ENCODE measurements around the gene CEL. TPM values are rescaled to one million over a fixed set of nuclear protein-coding genes. Genes with fewer than 3 reads are reported as not detected.

The CEL gene
- total RNA-seq, 4 donors from 2014 or later = 0.27 to 0.46 (median 0.33) TPM; not detected in 1

- Histone ChIP-seq H3K4me1 (peaks cover 20 to 26% of the 10 kb centered on the region in 2 donors), H3K4me3 (replicated peaks in 1 of 3) (no peak overlapping the region), H3K9me3 (no peaks in the 10 kb centered on the region), H3K27me3 (no peaks in the 10 kb centered on the region), H3K27ac (no peak overlapping the region), H3K36me3 (no peaks in the 10 kb centered on the region)
- TF ChIP-seq CTCF (IDR thresholded peaks at IDR 0.05) (no peak), POLR2A (IDR thresholded peaks at IDR 0.05) (no peak)
- intact Hi-C loops (cut with DNase I) = no loop called here
- WGBS, 2 donors = 79 to 83% methylated on average over 3 of the region's 3 CpGs
- no peak for DNase-seq
Observed at GRCh38 chr9:133028221-133028620, 33.6 kb upstream of the CEL start.

- intact Hi-C loops (cut with DNase I) = loop anchor here (10.0 kb wide), 1 partner anchor 325 kb away; the partner anchor contains the start of genes SURF1 and SURF2
- TF ChIP-seq POLR2A (IDR thresholded peaks at IDR 0.05) (no peak), CTCF (IDR thresholded peaks at IDR 0.05) (no peak)
- Histone ChIP-seq H3K27ac (peak overlapping the region; percentile 55 to 69 (median 68)), H3K36me3 (no peaks in the 10 kb centered on the region), H3K4me3 (replicated peaks in 1 of 3) (peak overlapping the region; percentile 80 to 99 (median 97)), H3K4me1 (peaks cover 20 to 26% of the 10 kb centered on the region in 2 donors), H3K9me3 (no peaks in the 10 kb centered on the region), H3K27me3 (no peaks in the 10 kb centered on the region)
- WGBS, 2 donors = 0% methylated on average over 10 to 12 of the region's 28 CpGs
- DNase-seq = no peak
Observed at GRCh38 chr9:133029994-133030316, 31.8 kb upstream of the CEL start.

- H3K36me3 ChIP-seq = no peaks in the 10 kb centered on the region
- H3K27me3 ChIP-seq = no peaks in the 10 kb centered on the region
- DNase-seq = peak; percentile 90 to 94
- 1% methylated on average over 21 to 40 of the region's 63 CpGs for WGBS, 2 donors
- H3K27ac ChIP-seq = peak within 1 kb of the TSS; percentile 55 to 84 (median 73)
- peak in 1 of 6 experiments; percentile 18 for TF ChIP-seq CTCF (IDR thresholded peaks at IDR 0.05)
- peak in 1 of 2 donors; percentile 58 for TF ChIP-seq POLR2A (IDR thresholded peaks at IDR 0.05)
- intact Hi-C loops (cut with DNase I) = loop anchor here (10.0 kb wide), 1 partner anchor 324 kb away; the partner anchor contains the start of genes SURF1 and SURF2
- H3K9me3 ChIP-seq = no peaks in the 10 kb centered on the region
- H3K4me3 ChIP-seq (replicated peaks in 1 of 3) = peak within 1 kb of the TSS; percentile 83 to 99 (median 97)
- peaks cover 20 to 26% of the 10 kb centered on the region in 2 donors for H3K4me1 ChIP-seq
Observed at GRCh38 chr9:133030317-133031129, 31.3 kb upstream of the CEL start, which contains the start of gene GTF3C5. Gene GTF3C5 (plus strand): TSS chr9:133030997. CDS start chr9:133031012, 15 bp downstream.

GRCh38 chr9:133031130-133031422 lies 30.7 kb upstream of the CEL start:
- no peak for TF ChIP-seq CTCF (IDR thresholded peaks at IDR 0.05)
- TF ChIP-seq POLR2A (IDR thresholded peaks at IDR 0.05) = no peak
- intact Hi-C loops (cut with DNase I) = loop anchor here (10.0 kb wide), 1 partner anchor 324 kb away; the partner anchor contains the start of genes SURF1 and SURF2
- no peaks in the 10 kb centered on the region for H3K27me3 ChIP-seq
- H3K9me3 ChIP-seq = no peaks in the 10 kb centered on the region
- no peak for DNase-seq
- no peaks in the 10 kb centered on the region for H3K36me3 ChIP-seq
- WGBS, 2 donors = 1 to 2% methylated on average over 16 of the region's 16 CpGs
- peak overlapping the region; percentile 80 to 98 (median 83) for H3K4me3 ChIP-seq (replicated peaks in 1 of 3)
- peak overlapping the region; percentile 55 to 84 (median 73) for H3K27ac ChIP-seq
- peaks cover 20 to 26% of the 10 kb centered on the region in 2 donors for H3K4me1 ChIP-seq

GRCh38 chr9:133031496-133031911 lies 30.3 kb upstream of the CEL start:
- intact Hi-C loops (cut with DNase I) = loop anchor here (10.0 kb wide), 1 partner anchor 323 kb away; the partner anchor contains the start of genes SURF1 and SURF2
- DNase-seq = no peak
- Histone ChIP-seq H3K9me3 (no peaks in the 10 kb centered on the region), H3K27me3 (no peaks in the 10 kb centered on the region), H3K27ac (peak overlapping the region in 1 of 3 donors; percentile 55), H3K36me3 (no peaks in the 10 kb centered on the region), H3K4me3 (replicated peaks in 1 of 3) (peak overlapping the region; percentile 80 to 98 (median 83)), H3K4me1 (peaks cover 20 to 26% of the 10 kb centered on the region in 2 donors)
- WGBS, 2 donors = 62 to 69% methylated on average over 10 of the region's 10 CpGs
- TF ChIP-seq CTCF (IDR thresholded peaks at IDR 0.05) = no peak
- TF ChIP-seq POLR2A (IDR thresholded peaks at IDR 0.05) = no peak
